Measurements from ENCODE around the gene CNN2. TPM values are rescaled to one million over a fixed set of nuclear protein-coding genes. Genes with fewer than 3 reads are reported as not detected.

Gene CNN2
- total and polyA plus RNA-seq, 2 of the 13 experiments (the other 11 are each of a cell fraction or from before 2014, with no cell fraction given), result 63.6 to 70.0 TPM

GRCh38 chr19:1019980-1020867, 6.2 kb upstream of the CNN2 start (continued):
- 0 out of 2 replicates have a peak, but pooled peaks have one; percentile 50 for TF ChIP-seq ZXDC (CRISPR knock-in tag; IDR thresholded peaks at IDR 0.05)
- peak in 1 of 2 experiments; percentile 60; a peak in 1 of 4 replicates for TF ChIP-seq NR2F1 (CRISPR knock-in tag; IDR thresholded peaks at IDR 0.05)
- TF ChIP-seq ZNF800 (CRISPR knock-in tag; IDR thresholded peaks at IDR 0.05), result no peak
- TF ChIP-seq ZNF432 (CRISPR knock-in tag; IDR thresholded peaks at IDR 0.05; ENCODE audit: borderline replicate concordance), result 0 out of 2 replicates have a peak, but pooled peaks have one; percentile 25
- no peak for TF ChIP-seq FOXK1 (CRISPR knock-in tag; IDR thresholded peaks at IDR 0.05; ENCODE audit: borderline replicate concordance, low read depth)
- no peak for TF ChIP-seq SOX5 (CRISPR knock-in tag; IDR thresholded peaks at IDR 0.05; ENCODE audit: borderline replicate concordance)
- TF ChIP-seq MBNL3 (CRISPR knock-in tag; conservative IDR thresholded peaks at IDR 0.05), result no peak
- no peak for TF ChIP-seq MIER3 (CRISPR knock-in tag; IDR thresholded peaks at IDR 0.05; ENCODE audit: borderline replicate concordance)
- TF ChIP-seq, protein P1, sequence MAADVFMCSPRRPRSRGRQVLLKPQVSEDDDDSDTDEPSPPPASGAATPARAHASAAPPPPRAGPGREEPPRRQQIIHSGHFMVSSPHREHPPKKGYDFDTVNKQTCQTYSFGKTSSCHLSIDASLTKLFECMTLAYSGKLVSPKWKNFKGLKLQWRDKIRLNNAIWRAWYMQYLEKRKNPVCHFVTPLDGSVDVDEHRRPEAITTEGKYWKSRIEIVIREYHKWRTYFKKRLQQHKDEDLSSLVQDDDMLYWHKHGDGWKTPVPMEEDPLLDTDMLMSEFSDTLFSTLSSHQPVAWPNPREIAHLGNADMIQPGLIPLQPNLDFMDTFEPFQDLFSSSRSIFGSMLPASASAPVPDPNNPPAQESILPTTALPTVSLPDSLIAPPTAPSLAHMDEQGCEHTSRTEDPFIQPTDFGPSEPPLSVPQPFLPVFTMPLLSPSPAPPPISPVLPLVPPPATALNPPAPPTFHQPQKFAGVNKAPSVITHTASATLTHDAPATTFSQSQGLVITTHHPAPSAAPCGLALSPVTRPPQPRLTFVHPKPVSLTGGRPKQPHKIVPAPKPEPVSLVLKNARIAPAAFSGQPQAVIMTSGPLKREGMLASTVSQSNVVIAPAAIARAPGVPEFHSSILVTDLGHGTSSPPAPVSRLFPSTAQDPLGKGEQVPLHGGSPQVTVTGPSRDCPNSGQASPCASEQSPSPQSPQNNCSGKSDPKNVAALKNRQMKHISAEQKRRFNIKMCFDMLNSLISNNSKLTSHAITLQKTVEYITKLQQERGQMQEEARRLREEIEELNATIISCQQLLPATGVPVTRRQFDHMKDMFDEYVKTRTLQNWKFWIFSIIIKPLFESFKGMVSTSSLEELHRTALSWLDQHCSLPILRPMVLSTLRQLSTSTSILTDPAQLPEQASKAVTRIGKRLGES (CRISPR knock-in tag; IDR thresholded peaks at IDR 0.05; ENCODE audit: borderline replicate concordance), result no peak
- TF ChIP-seq, protein P2, sequence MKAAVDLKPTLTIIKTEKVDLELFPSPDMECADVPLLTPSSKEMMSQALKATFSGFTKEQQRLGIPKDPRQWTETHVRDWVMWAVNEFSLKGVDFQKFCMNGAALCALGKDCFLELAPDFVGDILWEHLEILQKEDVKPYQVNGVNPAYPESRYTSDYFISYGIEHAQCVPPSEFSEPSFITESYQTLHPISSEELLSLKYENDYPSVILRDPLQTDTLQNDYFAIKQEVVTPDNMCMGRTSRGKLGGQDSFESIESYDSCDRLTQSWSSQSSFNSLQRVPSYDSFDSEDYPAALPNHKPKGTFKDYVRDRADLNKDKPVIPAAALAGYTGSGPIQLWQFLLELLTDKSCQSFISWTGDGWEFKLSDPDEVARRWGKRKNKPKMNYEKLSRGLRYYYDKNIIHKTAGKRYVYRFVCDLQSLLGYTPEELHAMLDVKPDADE (CRISPR knock-in tag; IDR thresholded peaks at IDR 0.05), result no peak
- TF ChIP-seq, protein P3, sequence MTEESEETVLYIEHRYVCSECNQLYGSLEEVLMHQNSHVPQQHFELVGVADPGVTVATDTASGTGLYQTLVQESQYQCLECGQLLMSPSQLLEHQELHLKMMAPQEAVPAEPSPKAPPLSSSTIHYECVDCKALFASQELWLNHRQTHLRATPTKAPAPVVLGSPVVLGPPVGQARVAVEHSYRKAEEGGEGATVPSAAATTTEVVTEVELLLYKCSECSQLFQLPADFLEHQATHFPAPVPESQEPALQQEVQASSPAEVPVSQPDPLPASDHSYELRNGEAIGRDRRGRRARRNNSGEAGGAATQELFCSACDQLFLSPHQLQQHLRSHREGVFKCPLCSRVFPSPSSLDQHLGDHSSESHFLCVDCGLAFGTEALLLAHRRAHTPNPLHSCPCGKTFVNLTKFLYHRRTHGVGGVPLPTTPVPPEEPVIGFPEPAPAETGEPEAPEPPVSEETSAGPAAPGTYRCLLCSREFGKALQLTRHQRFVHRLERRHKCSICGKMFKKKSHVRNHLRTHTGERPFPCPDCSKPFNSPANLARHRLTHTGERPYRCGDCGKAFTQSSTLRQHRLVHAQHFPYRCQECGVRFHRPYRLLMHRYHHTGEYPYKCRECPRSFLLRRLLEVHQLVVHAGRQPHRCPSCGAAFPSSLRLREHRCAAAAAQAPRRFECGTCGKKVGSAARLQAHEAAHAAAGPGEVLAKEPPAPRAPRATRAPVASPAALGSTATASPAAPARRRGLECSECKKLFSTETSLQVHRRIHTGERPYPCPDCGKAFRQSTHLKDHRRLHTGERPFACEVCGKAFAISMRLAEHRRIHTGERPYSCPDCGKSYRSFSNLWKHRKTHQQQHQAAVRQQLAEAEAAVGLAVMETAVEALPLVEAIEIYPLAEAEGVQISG (CRISPR knock-in tag; IDR thresholded peaks at IDR 0.05), result no peak
- 0 out of 2 replicates have a peak, but pooled peaks have one; percentile 28 for TF ChIP-seq ZNF143 (CRISPR knock-in tag; IDR thresholded peaks at IDR 0.05)
- no peak for TF ChIP-seq ZNF652 (CRISPR knock-in tag; IDR thresholded peaks at IDR 0.05; ENCODE audit: borderline replicate concordance, low read depth)

Data from HepG2 (cell line).